ENCODE data around the gene TRIM77.
"Not testable (repeated sequence)": the region's sequence is repeated elsewhere in the genome, so short reads cannot be mapped to it uniquely, and the experiment has no call there.

The TRIM77 gene

GRCh38 chr11:89709999-89710398 is at the start of gene TRIM77:
Gene TRIM77, plus strand, starts transcription at chr11:89710299. Its CDS starts 0 bp downstream, at chr11:89710299.
- H3K4me3 ChIP-seq (ENCODE audit: low read depth, low read length); DNase-seq (ENCODE audit: low read depth): not testable (repeated sequence)

GRCh38 chr11:89667001-89667400 is 43.1 kb upstream of the TRIM77 start:
- TF ChIP-seq CTCF (IDR thresholded peaks at IDR 0.05; ENCODE audit: low read depth, low read length, missing control alignments) = no peak
- no peak overlapping the region for H3K4me3 ChIP-seq (ENCODE audit: low read depth, low read length)
- DNase-seq (ENCODE audit: low read depth) = no peak

GRCh38 chr11:89668158-89668557 is 41.9 kb upstream of the TRIM77 start:
- not testable (repeated sequence) for DNase-seq (ENCODE audit: low read depth); H3K4me3 ChIP-seq (ENCODE audit: low read depth, low read length)

- not testable (repeated sequence) for DNase-seq (ENCODE audit: low read depth); H3K4me3 ChIP-seq (ENCODE audit: low read depth, low read length)
These were observed 40.5 kb upstream of the TRIM77 start for GRCh38 chr11:89669586-89669985.

- DNase-seq (ENCODE audit: low read depth); H3K4me3 ChIP-seq (ENCODE audit: low read depth, low read length): not testable (repeated sequence)
These were observed 40.0 kb upstream of the TRIM77 start for GRCh38 chr11:89669993-89670669.

- DNase-seq (ENCODE audit: low read depth); H3K4me3 ChIP-seq (ENCODE audit: low read depth, low read length): not testable (repeated sequence)
These were observed 37.6 kb upstream of the TRIM77 start for GRCh38 chr11:89672547-89672946.

GRCh38 chr11:89673380-89673779 is 36.7 kb upstream of the TRIM77 start:
- not testable (repeated sequence) for DNase-seq (ENCODE audit: low read depth)

GRCh38 chr11:89675383-89675782 is 34.7 kb upstream of the TRIM77 start:
- TF ChIP-seq CTCF (IDR thresholded peaks at IDR 0.05; ENCODE audit: low read depth, low read length, missing control alignments) = peak; percentile 17
- H3K4me3 ChIP-seq (ENCODE audit: low read depth, low read length); DNase-seq (ENCODE audit: low read depth): not testable (repeated sequence)

More at GRCh38 chr11:89673380-89673779, 36.7 kb upstream of the TRIM77 start:
- not testable (repeated sequence) for H3K4me3 ChIP-seq (ENCODE audit: low read depth, low read length)

- DNase-seq (ENCODE audit: low read depth); H3K4me3 ChIP-seq (ENCODE audit: low read depth, low read length): not testable (repeated sequence)
These were observed 34.2 kb upstream of the TRIM77 start for GRCh38 chr11:89675948-89676347.

GRCh38 chr11:89707080-89707479 is 3.0 kb upstream of the TRIM77 start:
- H3K4me3 ChIP-seq (ENCODE audit: low read depth, low read length); DNase-seq (ENCODE audit: low read depth): not testable (repeated sequence)

- not testable (repeated sequence) for H3K4me3 ChIP-seq (ENCODE audit: low read depth, low read length); DNase-seq (ENCODE audit: low read depth)
These were observed 14.9 kb downstream of the TRIM77 start for GRCh38 chr11:89724866-89725498.

GRCh38 chr11:89730215-89730614 is 20.1 kb downstream of the TRIM77 start:
- H3K4me3 ChIP-seq (ENCODE audit: low read depth, low read length); DNase-seq (ENCODE audit: low read depth): not testable (repeated sequence)
